GM12878 (cell line): Measurements from ENCODE around the gene FBXL22. TPM values are rescaled to one million over a fixed set of nuclear protein-coding genes. Genes with fewer than 3 reads are reported as not detected.

Source experiments
- ATAC-seq: fragments of 200-7000 bp; cut with Tn5 transposase; 3 replicates; pipeline ENCODE4 v1.9.1; 2020; ENCODE audit warnings: mild to moderate bottlenecking, moderate library complexity
- BruUV-seq: library from RNA; stranded (reverse); fragments of 400-500 nt; replicated peaks from 2 replicates; lab custom pipeline; 2021; lab: Mats Ljungman, UMichigan
- CTCF ChIA-PET: fragments of 300-600 bp; sonication (Branson Sonifier 250); formaldehyde crosslinking; extraction: SDS; loops from one replicate; lab custom pipeline; 2021; ENCODE audit warnings: inconsistent platforms; lab: Yijun Ruan, JAX
- POLR2A ChIA-PET: fragments of 350-600 bp; formaldehyde crosslinking; extraction: SDS; loops from one replicate; lab custom pipeline; 2021; ENCODE audit warnings: inconsistent platforms; lab: Charles Lee
- RAD21 ChIA-PET: fragments of 300-600 bp; sonication (Branson Sonifier 250); formaldehyde crosslinking; loops from one replicate; lab custom pipeline; 2023; ENCODE audit warnings: antibody characterized with exemption; ENCODE audit not compliant: unreplicated experiment; lab: Charles Lee
- SMC1A ChIA-PET: fragments of 300-600 bp; sonication (Branson Sonifier 250); formaldehyde crosslinking; loops from one replicate; lab custom pipeline; 2023; ENCODE audit not compliant: unreplicated experiment, uncharacterized antibody; lab: Charles Lee
- DNase-seq: peaks from one replicate; pipeline ENCODE4 v3.0.0-alpha.2; 2011; ENCODE audit warnings: low read depth, low spot score
- FAIRE-seq: peaks from 3 replicates; lab custom pipeline; 2011; peaks lifted over from hg19 to GRCh38; lab: Jason Lieb, UNC
- H2AFZ ChIP-seq: 2 replicates; pipeline ENCODE4 v1.6.0; 2011; ENCODE audit warnings: low read depth, low read length, control low read depth; ENCODE audit not compliant: control insufficient read depth
- H3K27ac ChIP-seq: 2 replicates; pipeline ENCODE4 v1.5.1; 2011; ENCODE audit warnings: control low read depth; ENCODE audit not compliant: control insufficient read depth, insufficient read depth
- H3K27me3 ChIP-seq, 2 experiments: replicated peaks in 1 of 2; 2 replicates each; pipeline versions ENCODE4 v1.6.0 to v1.6.1; 2011; ENCODE audit warnings: low read length in 1 of 2; ENCODE audit not compliant: control insufficient read depth in 2 of 2, insufficient read depth in 2 of 2
- H3K36me3 ChIP-seq, 2 experiments: 2 replicates each; pipeline ENCODE4 v1.5.1; 2011; ENCODE audit warnings: low read length in 1 of 2; ENCODE audit not compliant: control insufficient read depth in 2 of 2, insufficient read depth in 2 of 2
- H3K4me1 ChIP-seq: 2 replicates; pipeline ENCODE4 v1.6.1; 2011; ENCODE audit warnings: mild to moderate bottlenecking, low read length, moderate library complexity, mixed read lengths; ENCODE audit not compliant: control insufficient read depth, insufficient read depth
- H3K4me2 ChIP-seq: 2 replicates; pipeline ENCODE4 v1.6.0; 2011; ENCODE audit warnings: control low read depth; ENCODE audit not compliant: control insufficient read depth, insufficient read depth
- H3K4me3 ChIP-seq: fragments of 200-600 bp; sonication (generic); 2 replicates; pipeline ENCODE4 v1.5.1; 2016
- H3K79me2 ChIP-seq: 2 replicates; pipeline ENCODE4 v1.6.0; 2011; ENCODE audit warnings: low read length; ENCODE audit not compliant: control insufficient read depth, insufficient read depth
- H3K9ac ChIP-seq: 2 replicates; pipeline ENCODE4 v1.8.0; 2011; ENCODE audit warnings: low read length, control low read depth, mixed read lengths; ENCODE audit not compliant: control insufficient read depth, insufficient read depth
- H3K9me3 ChIP-seq: replicated peaks from 3 replicates; pipeline ENCODE4 v1.5.1; 2011; ENCODE audit warnings: mild to moderate bottlenecking, low read length; ENCODE audit not compliant: control insufficient read depth, insufficient read depth
- H4K20me1 ChIP-seq: 2 replicates; pipeline ENCODE4 v1.6.0; 2011; ENCODE audit not compliant: control insufficient read depth, insufficient read depth
- CHD1 ChIP-seq: IDR thresholded peaks from 2 replicates; pipeline ENCODE4 v1.6.1; 2012; ENCODE audit warnings: low read depth, low read length, improper control_type of control experiment
- CREM ChIP-seq: IDR thresholded peaks from 2 replicates; pipeline ENCODE4 v1.6.1; 2014; ENCODE audit warnings: antibody characterized with exemption, low read depth
- ESRRA ChIP-seq: IDR thresholded peaks from 2 replicates; pipeline ENCODE4 v1.6.1; 2012; ENCODE audit warnings: mild to moderate bottlenecking, low read length, improper control_type of control experiment
- FOS ChIP-seq: IDR thresholded peaks from 3 replicates; pipeline ENCODE4 v1.6.1; 2011; ENCODE audit warnings: borderline replicate concordance; ENCODE audit not compliant: insufficient read length; ENCODE audit errors: extremely low read depth
- FOXM1 ChIP-seq: IDR thresholded peaks from 2 replicates; pipeline ENCODE4 v1.6.1; 2012; ENCODE audit warnings: low read depth, mild to moderate bottlenecking, inconsistent platforms, low read length, moderate library complexity
- HDAC2 ChIP-seq: fragments of 200-600 bp; sonication (generic); IDR thresholded peaks from 2 replicates; pipeline ENCODE4 v1.6.1; 2017
- KDM1A ChIP-seq: fragments of 200-600 bp; sonication (generic); IDR thresholded peaks from 2 replicates; pipeline ENCODE4 v1.6.1; 2016; ENCODE audit warnings: borderline replicate concordance
- NFXL1 ChIP-seq: fragments of 450-650 bp; IDR thresholded peaks from 2 replicates; pipeline ENCODE4 v1.6.1; 2017; ENCODE audit warnings: antibody characterized with exemption, mild to moderate bottlenecking, borderline replicate concordance
- PML ChIP-seq: IDR thresholded peaks from 2 replicates; pipeline ENCODE4 v1.6.1; 2012; ENCODE audit warnings: low read length, inconsistent platforms
- POLR2AphosphoS2 ChIP-seq: IDR thresholded peaks from 2 replicates; pipeline ENCODE4 v1.6.1; 2011; ENCODE audit warnings: low read depth, mild to moderate bottlenecking, low read length, improper control_type of control experiment, moderate library complexity
- RCOR1 ChIP-seq: conservative IDR thresholded peaks from 2 replicates; pipeline ENCODE4 v1.6.1; 2012; ENCODE audit warnings: low read depth, low read length, improper control_type of control experiment
- SREBF1 ChIP-seq: IDR thresholded peaks from 2 replicates; pipeline ENCODE4 v1.6.1; 2012; ENCODE audit warnings: mild to moderate bottlenecking, low read length
- STAT3 ChIP-seq: IDR thresholded peaks from 2 replicates; pipeline ENCODE4 v1.6.1; 2011; ENCODE audit warnings: low read depth, low read length, improper control_type of control experiment
- TCF12 ChIP-seq: IDR thresholded peaks from 2 replicates; pipeline ENCODE4 v1.6.1; 2011; ENCODE audit warnings: low read depth, mild to moderate bottlenecking, low read length
- ZNF622 ChIP-seq: fragments of 450-650 bp; IDR thresholded peaks from 2 replicates; pipeline ENCODE4 v1.6.1; 2017; ENCODE audit warnings: mild to moderate bottlenecking, inconsistent platforms
- WGBS: methylation state at CpG from one replicate; pipeline ENCODE4 v1.1.6; 2016; ENCODE audit warnings: low lambda C conversion rate; ENCODE audit not compliant: insufficient replicate concordance, insufficient coverage; ENCODE audit errors: missing lambda C conversion rate; 5-methylcytosine and 5-hydroxymethylcytosine counted together
- in situ Hi-C: fragments of 300-500 bp; cut with MboI; formaldehyde crosslinking; loops from 9 replicates; pipeline ENCODE4 v1.14.3; 2018; ENCODE audit warnings: mixed read lengths
- intact Hi-C: fragments of 100-400 bp; cut with micrococcal nuclease; formaldehyde crosslinking; loops from one replicate; pipeline ENCODE4 v1.14.2; 2022; ENCODE audit not compliant: unreplicated experiment
- polyA plus RNA-seq, 11 experiments: library from polyadenylated mRNA; depleted of rRNA in 4 of 11; unstranded in 6 of 11; stranded (reverse) in 5 of 11; fragments of >200 nt; fragmentation: Nextera tagmentation in 4 of 11; fragmentation: Illumina TruSeq in 1 of 11; extraction: Ambion mirVana in 4 of 11; extraction: Trizol in 1 of 11; gene quantifications; 1 replicate in 1 of 11; 2 replicates in 10 of 11; pipeline versions ENCODE4 v1.2.1 to v1.2.3, GENCODE V29; 2011 to 2016; ENCODE audit warnings: inconsistent platforms in 2 of 11, missing spikeins in 2 of 11, low read depth in 1 of 11
- total RNA-seq, 4 experiments: library from RNA; depleted of rRNA in 3 of 4; stranded (reverse); fragments of >200 nt in 3 of 4; fragmentation: Illumina TruSeq in 1 of 4; extraction: Trizol in 1 of 4; gene quantifications; 2 replicates each; pipeline versions ENCODE4 v1.2.1 to v1.2.3, GENCODE V29; 2013 to 2021
- TF ChIP-seq, protein P1 (sequence below): IDR thresholded peaks from 2 replicates; pipeline ENCODE4 v1.6.1; 2011; ENCODE audit warnings: borderline replicate concordance, low read depth, mild to moderate bottlenecking, moderate library complexity, low read length; ENCODE audit not compliant: insufficient read depth, poor library complexity, severe bottlenecking
- TF ChIP-seq, protein P2 (sequence below): IDR thresholded peaks from 2 replicates; pipeline ENCODE4 v1.6.1; 2011; ENCODE audit warnings: mild to moderate bottlenecking, low read depth, low read length, moderate library complexity; ENCODE audit not compliant: insufficient replicate concordance
- TF ChIP-seq, protein P3 (sequence below): fragments of 450-650 bp; formaldehyde crosslinking; IDR thresholded peaks from 2 replicates; pipeline ENCODE4 v1.5.0; 2022; ENCODE audit warnings: mild to moderate bottlenecking, missing genetic modification characterization

The FBXL22 gene
- total and polyA plus RNA-seq, 10 of the 15 experiments (the other 5 are each of a cell fraction or from before 2014, with no cell fraction given): 0.05 to 2.6 (median 0.52) TPM

DNA sequence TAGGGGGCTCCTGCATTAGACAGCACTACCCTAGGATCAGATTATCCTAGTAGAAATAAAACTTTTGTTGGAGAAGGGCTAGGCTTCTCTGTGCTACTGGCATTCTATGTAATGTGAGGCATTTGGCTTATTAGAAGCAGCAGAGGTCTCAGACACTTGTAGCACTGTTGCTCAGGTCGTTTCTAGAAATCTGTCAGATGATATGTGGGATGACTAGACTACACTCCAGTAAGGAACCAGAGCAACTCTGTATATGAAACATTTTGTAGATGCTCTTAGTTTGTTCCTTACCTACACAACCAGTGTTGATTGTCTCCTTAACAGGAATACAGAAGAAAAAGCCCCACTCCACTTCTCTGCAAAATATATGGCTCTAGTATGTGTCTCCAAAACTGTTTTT lies 21.9 kb upstream of the FBXL22 start:
- no peak overlapping the region for H3K4me2 ChIP-seq
- intact Hi-C loops (no loop called here), in situ Hi-C loops (loop anchor here (25.0 kb wide), 1 partner anchor 288 kb away; the partner anchor contains the start of gene APH1B)
- H2AFZ ChIP-seq: no peak overlapping the region
- no peak for FAIRE-seq
- no peaks in the 10 kb centered on the region for H3K9me3 ChIP-seq
- ChIA-PET SMC1A (interaction anchor here (0.6 to 1.8 kb wide), 8 partner anchors 8 to 180 kb away, joined by 3 to 7 read pairs (median 3); no protein-coding TSS in a partner anchor), RAD21 (interaction anchor here (0.8 to 1.2 kb wide), 4 partner anchors 18 to 64 kb away, joined by 3 to 8 read pairs (median 4); no protein-coding TSS in a partner anchor), CTCF (interaction anchor here (0.6 to 1.8 kb wide), 3 partner anchors 22 to 107 kb away, joined by 3 to 7 read pairs (median 3); no protein-coding TSS in a partner anchor), POLR2A (interaction anchor here (0.6 to 0.8 kb wide), 2 partner anchors 22 to 588 kb away, joined by 3 read pairs; no protein-coding TSS in a partner anchor)
- ATAC-seq: no peak
- 0% methylated on average over 1 of the region's 1 CpG for WGBS
- no peak overlapping the region for H3K9ac ChIP-seq
- no peaks in the 10 kb centered on the region for H4K20me1 ChIP-seq
- H3K27ac ChIP-seq: no peak overlapping the region
- TF ChIP-seq SREBF1 (no peak), CREM (no peak), FOS (no peak), HDAC2 (no peak), STAT3 (no peak), ESRRA (no peak), PML (no peak), TCF12 (no peak), CHD1 (no peak), RCOR1 (no peak), NFXL1 (no peak), KDM1A (no peak), POLR2AphosphoS2 (no peak), FOXM1 (no peak), ZNF622 (no peak)
- TF ChIP-seq, protein P1, sequence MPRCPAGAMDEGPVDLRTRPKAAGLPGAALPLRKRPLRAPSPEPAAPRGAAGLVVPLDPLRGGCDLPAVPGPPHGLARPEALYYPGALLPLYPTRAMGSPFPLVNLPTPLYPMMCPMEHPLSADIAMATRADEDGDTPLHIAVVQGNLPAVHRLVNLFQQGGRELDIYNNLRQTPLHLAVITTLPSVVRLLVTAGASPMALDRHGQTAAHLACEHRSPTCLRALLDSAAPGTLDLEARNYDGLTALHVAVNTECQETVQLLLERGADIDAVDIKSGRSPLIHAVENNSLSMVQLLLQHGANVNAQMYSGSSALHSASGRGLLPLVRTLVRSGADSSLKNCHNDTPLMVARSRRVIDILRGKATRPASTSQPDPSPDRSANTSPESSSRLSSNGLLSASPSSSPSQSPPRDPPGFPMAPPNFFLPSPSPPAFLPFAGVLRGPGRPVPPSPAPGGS: no peak
- TF ChIP-seq, protein P2, sequence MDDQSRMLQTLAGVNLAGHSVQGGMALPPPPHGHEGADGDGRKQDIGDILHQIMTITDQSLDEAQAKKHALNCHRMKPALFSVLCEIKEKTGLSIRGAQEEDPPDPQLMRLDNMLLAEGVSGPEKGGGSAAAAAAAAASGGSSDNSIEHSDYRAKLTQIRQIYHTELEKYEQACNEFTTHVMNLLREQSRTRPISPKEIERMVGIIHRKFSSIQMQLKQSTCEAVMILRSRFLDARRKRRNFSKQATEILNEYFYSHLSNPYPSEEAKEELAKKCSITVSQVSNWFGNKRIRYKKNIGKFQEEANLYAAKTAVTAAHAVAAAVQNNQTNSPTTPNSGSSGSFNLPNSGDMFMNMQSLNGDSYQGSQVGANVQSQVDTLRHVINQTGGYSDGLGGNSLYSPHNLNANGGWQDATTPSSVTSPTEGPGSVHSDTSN: no peak
- TF ChIP-seq, protein P3, sequence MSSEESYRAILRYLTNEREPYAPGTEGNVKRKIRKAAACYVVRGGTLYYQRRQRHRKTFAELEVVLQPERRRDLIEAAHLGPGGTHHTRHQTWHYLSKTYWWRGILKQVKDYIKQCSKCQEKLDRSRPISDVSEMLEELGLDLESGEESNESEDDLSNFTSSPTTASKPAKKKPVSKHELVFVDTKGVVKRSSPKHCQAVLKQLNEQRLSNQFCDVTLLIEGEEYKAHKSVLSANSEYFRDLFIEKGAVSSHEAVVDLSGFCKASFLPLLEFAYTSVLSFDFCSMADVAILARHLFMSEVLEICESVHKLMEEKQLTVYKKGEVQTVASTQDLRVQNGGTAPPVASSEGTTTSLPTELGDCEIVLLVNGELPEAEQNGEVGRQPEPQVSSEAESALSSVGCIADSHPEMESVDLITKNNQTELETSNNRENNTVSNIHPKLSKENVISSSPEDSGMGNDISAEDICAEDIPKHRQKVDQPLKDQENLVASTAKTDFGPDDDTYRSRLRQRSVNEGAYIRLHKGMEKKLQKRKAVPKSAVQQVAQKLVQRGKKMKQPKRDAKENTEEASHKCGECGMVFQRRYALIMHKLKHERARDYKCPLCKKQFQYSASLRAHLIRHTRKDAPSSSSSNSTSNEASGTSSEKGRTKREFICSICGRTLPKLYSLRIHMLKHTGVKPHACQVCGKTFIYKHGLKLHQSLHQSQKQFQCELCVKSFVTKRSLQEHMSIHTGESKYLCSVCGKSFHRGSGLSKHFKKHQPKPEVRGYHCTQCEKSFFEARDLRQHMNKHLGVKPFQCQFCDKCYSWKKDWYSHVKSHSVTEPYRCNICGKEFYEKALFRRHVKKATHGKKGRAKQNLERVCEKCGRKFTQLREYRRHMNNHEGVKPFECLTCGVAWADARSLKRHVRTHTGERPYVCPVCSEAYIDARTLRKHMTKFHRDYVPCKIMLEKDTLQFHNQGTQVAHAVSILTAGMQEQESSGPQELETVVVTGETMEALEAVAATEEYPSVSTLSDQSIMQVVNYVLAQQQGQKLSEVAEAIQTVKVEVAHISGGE (CRISPR knock-in tag): no peak
- H3K4me1 ChIP-seq: no peaks in the 10 kb centered on the region
- H3K79me2 ChIP-seq: no peaks in the 10 kb centered on the region
- no peak for DNase-seq
- BruUV-seq: no TSS peak
- H3K4me3 ChIP-seq: no peak overlapping the region
- H3K36me3 ChIP-seq: peaks cover 6 to 25% of the 10 kb centered on the region in 2 experiments; a peak in 3 of 4 replicates
- no peaks in the 10 kb centered on the region for H3K27me3 ChIP-seq
